SJCRH30 (cell line): Measurements from ENCODE around the gene BORCS8. TPM values are rescaled to one million over a fixed set of nuclear protein-coding genes. Genes with fewer than 3 reads are reported as not detected.

Experiments used
- DNase-seq, 2 experiments: peaks; one replicate each; pipeline ENCODE4 v3.0.0-alpha.2; 2015 to 2020
- H3K27ac ChIP-seq: fragments of 250-450 bp; sonication (Bioruptor Pico); 2 replicates; pipeline ENCODE4 v1.5.1; 2020; ENCODE audit warnings: mild to moderate bottlenecking, moderate library complexity
- H3K27me3 ChIP-seq: fragments of 250-450 bp; sonication (Bioruptor Pico); 2 replicates; pipeline ENCODE4 v1.5.1; 2020; ENCODE audit warnings: mild to moderate bottlenecking, moderate library complexity
- H3K36me3 ChIP-seq: fragments of 250-450 bp; sonication (Bioruptor Pico); 2 replicates; pipeline ENCODE4 v1.5.1; 2020; ENCODE audit warnings: mild to moderate bottlenecking, moderate library complexity
- H3K4me1 ChIP-seq: fragments of 250-450 bp; sonication (Bioruptor Pico); 2 replicates; pipeline ENCODE4 v1.5.1; 2020; ENCODE audit warnings: mild to moderate bottlenecking, moderate library complexity
- H3K4me3 ChIP-seq: fragments of 250-450 bp; sonication (Bioruptor Pico); 2 replicates; pipeline ENCODE4 v1.5.1; 2020; ENCODE audit warnings: mild to moderate bottlenecking, moderate library complexity
- H3K9me3 ChIP-seq: fragments of 250-450 bp; sonication (Bioruptor Pico); replicated peaks from 2 replicates; pipeline ENCODE4 v1.5.1; 2020; ENCODE audit warnings: mild to moderate bottlenecking, moderate library complexity
- total RNA-seq: library from RNA; depleted of rRNA; stranded (reverse); fragments of >200 nt; shearing (Covaris generic); gene quantifications from 2 replicates; pipeline ENCODE4 v1.2.3, GENCODE V29; 2014

Gene BORCS8
- total RNA-seq, 1 experiment from 2014 or later: 24.9 TPM

DNA sequence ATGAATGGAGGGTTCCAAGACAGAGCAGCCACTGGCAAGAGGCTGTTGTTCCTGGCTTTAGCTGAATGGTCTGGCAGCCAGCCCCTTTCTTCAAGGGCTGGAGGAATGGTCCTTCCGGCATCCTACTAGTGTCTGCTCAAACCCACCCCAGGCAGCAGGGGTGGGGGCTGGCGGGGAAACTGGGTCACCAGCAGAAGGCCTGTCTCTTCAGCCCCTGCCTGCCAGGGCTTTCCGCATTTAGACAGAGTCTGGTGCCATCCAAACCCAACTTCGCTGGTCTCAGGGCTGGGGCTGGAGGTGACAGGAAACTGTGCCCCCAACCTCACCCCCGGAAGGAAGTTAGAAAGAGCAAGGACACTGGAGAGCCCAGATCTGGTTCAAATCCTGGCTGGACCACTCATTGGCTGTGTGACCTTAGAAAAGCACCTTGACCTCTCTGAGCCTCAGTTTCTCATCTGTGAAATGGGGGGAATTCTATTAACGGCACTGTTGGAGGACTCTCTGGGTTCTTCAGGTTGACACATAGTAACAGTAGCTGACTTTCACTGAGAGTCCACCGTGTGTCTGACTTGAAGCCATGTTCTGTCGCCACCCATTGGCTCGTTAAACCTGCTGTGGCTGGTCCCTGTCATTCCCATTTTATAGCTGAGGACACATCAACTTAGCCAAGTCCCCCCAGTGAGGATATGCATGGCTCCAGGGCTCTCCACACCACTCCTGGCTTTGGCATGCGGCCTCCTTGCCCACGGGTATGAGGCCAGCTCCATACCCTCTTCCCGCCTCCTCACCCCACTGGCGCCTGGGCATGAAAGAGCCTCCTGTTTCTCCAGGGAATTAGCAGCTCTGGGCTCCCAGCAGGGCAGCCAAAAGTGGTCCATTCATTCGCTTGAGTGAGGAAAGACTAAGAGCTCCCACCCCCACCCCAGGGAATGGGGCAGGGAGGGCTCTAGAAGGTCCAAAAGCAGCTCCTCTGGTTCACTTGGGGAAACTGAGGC is 13.8 kb upstream of the BORCS8 start:
- Histone ChIP-seq H3K4me1 (no peaks in the 10 kb centered on the region), H3K27ac (no peak overlapping the region), H3K36me3 (peaks cover 2% of the 10 kb centered on the region; the same call in 1 of the 2 replicates), H3K4me3 (no peak overlapping the region), H3K9me3 (no peaks in the 10 kb centered on the region), H3K27me3 (peaks cover 7% of the 10 kb centered on the region)
- no peak for DNase-seq

DNA sequence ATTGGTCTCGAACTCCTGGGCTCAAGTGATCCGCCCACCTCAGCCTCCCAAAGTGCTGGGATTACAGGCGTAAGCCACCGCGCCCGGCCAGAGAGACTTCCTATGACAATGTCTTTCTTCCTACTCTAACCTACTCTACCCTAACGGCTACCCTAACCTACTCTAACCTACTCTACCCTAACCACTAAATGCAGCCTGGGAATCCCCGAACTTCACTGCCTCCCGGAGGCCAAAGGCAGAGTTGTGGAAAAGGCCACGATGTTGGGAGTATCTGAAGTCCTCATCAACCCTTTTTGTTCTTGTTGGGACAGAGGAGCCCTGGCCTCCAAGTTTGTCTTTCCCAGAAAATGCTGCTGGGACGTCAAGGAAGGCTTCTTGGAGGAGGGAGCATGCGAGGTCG is 12.2 kb upstream of the BORCS8 start:
- Histone ChIP-seq H3K36me3 (peaks cover 5% of the 10 kb centered on the region), H3K27ac (no peak overlapping the region), H3K27me3 (peaks cover 7% of the 10 kb centered on the region), H3K4me1 (no peaks in the 10 kb centered on the region), H3K9me3 (no peaks in the 10 kb centered on the region), H3K4me3 (no peak overlapping the region)
- DNase-seq: no peak

DNA sequence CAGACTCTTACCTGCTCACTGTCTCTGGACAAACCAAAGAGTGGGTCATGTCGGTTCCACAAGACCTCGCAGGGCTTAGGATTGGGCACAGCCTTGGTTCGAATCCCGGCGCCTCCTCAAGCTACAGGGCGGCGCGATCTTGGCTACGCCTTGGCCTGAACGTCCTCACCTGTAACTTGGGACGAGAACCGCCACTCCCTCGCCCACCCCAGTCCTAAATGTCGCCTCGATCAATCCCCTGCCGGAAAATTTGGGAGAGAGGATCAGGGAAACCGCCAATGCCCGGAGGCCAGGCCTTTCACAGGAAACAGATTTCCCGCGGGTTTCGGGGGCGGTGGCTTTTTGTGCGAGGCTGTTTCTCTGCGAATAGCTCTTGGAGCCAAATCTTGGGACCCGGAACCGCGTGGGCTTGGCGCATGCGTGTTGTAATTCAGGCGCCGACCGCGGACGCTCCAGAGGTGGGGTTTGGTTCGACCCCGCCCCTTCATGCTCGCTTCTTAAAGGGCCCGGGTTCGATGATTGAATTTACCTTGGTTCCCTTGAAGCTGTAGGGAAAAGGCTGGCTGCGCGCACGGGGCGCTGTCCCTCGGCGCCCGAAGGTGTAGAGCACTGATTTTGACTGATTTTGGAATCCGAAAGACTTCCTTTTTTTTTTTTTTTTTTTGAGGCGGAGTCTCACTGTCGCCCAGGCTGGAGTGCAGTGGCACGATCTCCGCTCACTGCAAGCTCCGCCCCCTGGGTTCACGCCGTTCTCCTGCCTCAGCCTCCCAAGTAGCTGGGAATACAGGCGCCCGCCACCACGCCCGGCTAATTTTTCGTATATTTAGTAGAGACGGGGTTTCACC is 11.3 kb upstream of the BORCS8 start, which contains the start of gene NR2C2AP:
Gene NR2C2AP (minus strand): TSS at position 403 of the 845 bp plus-strand sequence. CDS start 354 bp downstream, at position 49.
- Histone ChIP-seq H3K4me1 (no peaks in the 10 kb centered on the region), H3K27ac (peak within 1 kb of the TSS; percentile 47), H3K4me3 (peak within 1 kb of the TSS; percentile 65), H3K9me3 (no peaks in the 10 kb centered on the region), H3K27me3 (peaks cover 7% of the 10 kb centered on the region), H3K36me3 (peaks cover 10% of the 10 kb centered on the region)
- peak; percentile 91 to 97 for DNase-seq

DNA sequence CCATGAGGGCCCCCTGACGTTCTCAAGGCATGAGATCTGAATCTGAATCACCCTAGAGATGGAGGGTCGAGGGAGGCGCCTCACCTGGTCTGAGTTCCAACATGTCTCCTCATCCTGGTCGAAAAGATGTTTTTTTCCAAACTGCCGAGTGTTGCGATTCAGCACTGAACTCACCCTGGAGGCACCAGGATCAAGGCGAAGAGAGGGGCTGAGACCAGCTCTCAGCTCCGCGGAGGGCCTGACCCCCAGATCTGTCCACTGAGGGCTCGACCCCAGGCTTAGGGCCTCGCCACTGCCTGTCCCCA is 10.7 kb upstream of the BORCS8 start:
- Histone ChIP-seq H3K27ac (peak overlapping the region; percentile 47), H3K9me3 (no peaks in the 10 kb centered on the region), H3K4me1 (no peaks in the 10 kb centered on the region), H3K4me3 (peak overlapping the region; percentile 65), H3K36me3 (peaks cover 13% of the 10 kb centered on the region), H3K27me3 (peaks cover 7% of the 10 kb centered on the region)
- no peak for DNase-seq

DNA sequence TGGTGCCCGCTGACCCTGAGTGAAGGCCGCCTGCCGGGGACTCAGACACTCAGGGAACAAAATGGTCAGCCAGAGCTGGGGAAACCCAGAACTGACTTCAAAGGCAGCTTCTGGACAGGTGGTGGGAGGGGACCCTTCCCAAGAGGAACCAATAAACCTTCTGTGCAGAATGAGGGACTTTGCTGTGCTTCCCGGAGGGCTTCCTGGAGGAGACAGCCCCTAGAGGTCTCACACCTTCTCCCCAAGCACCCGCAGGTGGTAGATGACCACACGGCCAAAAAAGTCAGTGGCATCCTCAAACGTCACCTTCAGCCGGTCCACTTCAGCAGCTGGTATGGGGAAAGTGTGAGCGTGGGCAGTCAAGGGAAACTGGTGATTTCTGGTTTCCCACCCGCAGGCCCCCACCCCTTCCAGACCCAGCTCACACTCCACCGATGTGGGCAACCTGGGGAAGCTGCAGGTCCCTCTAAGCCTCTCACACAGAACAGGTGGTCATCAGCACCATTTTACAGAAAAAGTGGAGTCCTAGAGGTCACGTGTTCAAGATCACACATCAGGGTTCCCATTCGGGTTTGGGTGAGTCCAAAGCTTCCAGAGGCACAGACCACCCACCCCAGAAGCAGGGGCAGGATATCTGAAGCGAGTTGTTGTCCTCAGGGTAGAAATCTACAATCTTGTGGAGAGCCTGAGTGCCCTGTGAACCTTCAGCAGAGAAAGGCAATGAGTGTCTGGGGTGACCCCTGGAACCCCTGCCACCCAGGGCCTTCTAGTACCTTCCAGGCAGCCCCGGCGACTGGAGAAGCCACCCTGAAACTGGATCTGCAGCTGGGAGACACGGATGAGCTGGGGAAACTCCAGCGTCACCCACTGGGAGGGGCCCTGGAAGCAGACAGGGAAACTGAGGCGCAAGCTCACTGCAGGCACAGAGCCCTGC is 10.0 kb upstream of the BORCS8 start:
- Histone ChIP-seq H3K36me3 (peaks cover 17% of the 10 kb centered on the region), H3K9me3 (no peaks in the 10 kb centered on the region), H3K4me3 (peak overlapping the region; percentile 65; the same call in 1 of the 2 replicates), H3K4me1 (no peaks in the 10 kb centered on the region), H3K27ac (no peak overlapping the region), H3K27me3 (peaks cover 7% of the 10 kb centered on the region)
- DNase-seq: no peak

DNA sequence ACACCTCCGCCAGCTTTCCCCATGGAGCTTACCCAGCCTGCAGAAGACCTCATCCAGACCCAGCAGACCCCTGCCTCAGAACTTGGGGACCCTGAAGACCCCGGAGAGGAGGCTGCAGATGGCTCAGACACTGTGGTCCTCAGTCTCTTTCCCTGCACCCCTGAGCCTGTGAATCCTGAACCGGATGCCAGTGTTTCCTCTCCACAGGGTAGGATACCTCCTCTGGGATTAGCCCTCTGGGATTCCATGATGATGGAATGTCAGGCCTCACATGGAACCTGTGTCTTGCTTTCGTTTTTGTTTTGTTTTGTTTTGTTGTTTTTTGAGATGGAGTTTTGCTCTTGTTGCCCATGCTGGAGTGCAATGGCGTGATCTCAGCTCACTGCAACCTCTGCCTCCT is 2.0 kb upstream of the BORCS8 start:
- DNase-seq: no peak
- Histone ChIP-seq H3K27me3 (no peaks in the 10 kb centered on the region), H3K27ac (no peak overlapping the region), H3K9me3 (no peaks in the 10 kb centered on the region), H3K36me3 (peaks cover 19% of the 10 kb centered on the region; the same call in 1 of the 2 replicates), H3K4me1 (no peaks in the 10 kb centered on the region), H3K4me3 (no peak overlapping the region)

- DNase-seq: no peak
- Histone ChIP-seq H3K27me3 (no peaks in the 10 kb centered on the region), H3K4me1 (no peaks in the 10 kb centered on the region), H3K9me3 (no peaks in the 10 kb centered on the region), H3K36me3 (peaks cover 12% of the 10 kb centered on the region; the same call in 1 of the 2 replicates), H3K4me3 (peak overlapping the region; percentile 68), H3K27ac (peak overlapping the region; percentile 60)
Observed at GRCh38 chr19:19192910-19193423, 1.0 kb upstream of the BORCS8 start.

- Histone ChIP-seq H3K4me1 (no peaks in the 10 kb centered on the region), H3K9me3 (no peaks in the 10 kb centered on the region), H3K27ac (peak overlapping the region; percentile 78)
Observed at GRCh38 chr19:19191768-19192077, 229 bp downstream of the BORCS8 start.

GRCh38 chr19:19186742-19187141 is 5.2 kb downstream of the BORCS8 start:
- no peak overlapping the region for H3K4me3 ChIP-seq
- no peaks in the 10 kb centered on the region for H3K4me1 ChIP-seq
- no peaks in the 10 kb centered on the region for H3K36me3 ChIP-seq
- H3K27me3 ChIP-seq: no peaks in the 10 kb centered on the region
- DNase-seq: no peak
- H3K27ac ChIP-seq: no peak overlapping the region
- no peaks in the 10 kb centered on the region for H3K9me3 ChIP-seq

More at GRCh38 chr19:19191768-19192077, 229 bp downstream of the BORCS8 start:
- DNase-seq: no peak
- Histone ChIP-seq H3K4me3 (peak overlapping the region; percentile 68), H3K27me3 (no peaks in the 10 kb centered on the region), H3K36me3 (peaks cover 5% of the 10 kb centered on the region; the same call in 1 of the 2 replicates)

DNA sequence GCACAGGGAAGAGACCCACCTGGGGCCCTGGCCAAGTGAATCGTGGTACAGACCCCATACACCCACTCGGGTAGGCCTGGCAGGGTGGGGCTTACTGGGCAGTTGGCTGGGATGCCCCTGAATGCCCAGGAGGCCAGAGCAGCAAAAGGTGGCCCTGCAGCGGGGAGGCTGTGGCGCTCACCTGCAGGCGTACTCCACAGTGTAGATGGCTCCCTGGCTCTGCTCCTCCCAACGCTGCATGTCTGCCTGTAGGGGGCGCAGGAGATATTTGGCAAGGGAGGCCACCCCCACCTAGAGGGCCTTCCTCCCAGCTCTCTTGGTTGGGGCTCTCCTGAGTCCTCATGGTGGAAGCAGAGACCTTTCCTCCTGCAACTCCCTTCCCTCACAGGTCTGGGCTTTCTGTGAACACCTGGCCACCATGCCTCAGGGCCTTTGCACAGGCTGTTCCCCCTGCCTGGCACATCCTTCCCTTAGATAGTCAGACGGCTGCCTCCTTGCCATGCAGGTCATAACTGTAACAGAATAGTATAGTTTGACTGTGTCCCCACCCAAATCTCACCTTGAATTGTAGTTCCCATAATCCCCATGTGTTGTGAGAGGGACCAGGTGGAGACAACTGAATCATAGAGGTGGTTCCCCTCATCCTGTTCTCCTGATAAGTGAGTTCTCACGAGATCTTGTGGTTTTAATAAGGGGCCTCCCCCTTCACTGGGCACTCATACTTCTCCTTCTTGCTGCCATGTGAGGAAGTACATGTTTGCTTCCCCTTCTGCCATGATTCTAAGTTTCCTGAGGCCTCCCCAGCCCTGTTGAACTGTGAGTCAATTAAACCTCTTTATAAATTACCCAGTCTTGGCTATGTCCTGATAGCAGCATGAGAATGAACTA is 5.9 kb downstream of the BORCS8 start:
- peak; percentile 67 to 75 for DNase-seq
- H3K4me1 ChIP-seq: no peaks in the 10 kb centered on the region
- H3K27ac ChIP-seq: no peak overlapping the region
- H3K27me3 ChIP-seq: no peaks in the 10 kb centered on the region
- H3K4me3 ChIP-seq: no peak overlapping the region
- H3K36me3 ChIP-seq: no peaks in the 10 kb centered on the region
- no peaks in the 10 kb centered on the region for H3K9me3 ChIP-seq

- H3K27ac ChIP-seq: no peak overlapping the region
- no peaks in the 10 kb centered on the region for H3K36me3 ChIP-seq
- H3K4me3 ChIP-seq: no peak overlapping the region
- H3K4me1 ChIP-seq: no peaks in the 10 kb centered on the region
- DNase-seq: no peak
- no peaks in the 10 kb centered on the region for H3K9me3 ChIP-seq
- no peaks in the 10 kb centered on the region for H3K27me3 ChIP-seq
Observed at GRCh38 chr19:19181488-19181998, 10.4 kb downstream of the BORCS8 start.

DNA sequence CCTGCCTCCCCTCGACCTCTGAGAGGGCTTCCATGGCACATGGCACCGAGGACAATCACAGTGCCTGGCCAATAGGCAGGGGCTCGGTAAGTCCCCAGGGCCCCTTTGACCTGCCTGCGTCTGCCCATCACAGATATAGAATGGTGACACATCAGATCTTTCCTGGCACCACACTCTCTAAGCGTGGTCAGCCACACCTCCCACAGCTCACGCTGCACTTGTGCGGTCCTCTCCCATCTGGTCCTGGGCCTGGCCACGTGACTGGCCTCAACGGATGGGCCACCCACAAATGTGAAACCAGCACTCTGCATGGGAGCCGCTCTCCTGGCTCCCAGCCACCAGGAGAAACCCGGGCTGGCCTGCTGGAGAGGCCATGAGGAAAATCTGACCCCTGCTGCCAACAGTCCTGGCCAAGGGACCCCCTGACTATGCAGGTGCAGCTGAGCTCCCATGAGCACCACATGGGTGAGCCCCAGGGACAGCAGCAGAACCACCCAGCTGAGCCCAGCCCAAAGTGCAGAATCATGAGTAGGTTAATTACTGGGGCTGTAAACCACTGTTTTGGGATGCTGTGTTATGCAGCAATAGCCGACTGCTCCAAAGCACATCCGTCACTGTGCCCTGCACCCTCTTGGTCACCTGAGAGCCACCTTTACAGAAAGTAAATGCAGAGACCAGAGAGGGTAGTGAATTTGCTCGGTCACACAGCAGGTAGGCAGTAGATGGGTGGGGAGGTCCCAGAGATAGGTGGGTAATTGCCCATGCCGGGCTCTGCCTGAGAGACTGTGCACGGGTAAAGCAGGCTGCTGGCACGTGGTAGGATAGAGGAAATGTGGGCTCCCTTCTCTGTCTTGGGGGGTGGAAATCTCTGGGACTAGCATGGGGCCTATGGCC is 12.2 kb downstream of the BORCS8 start:
- no peaks in the 10 kb centered on the region for H3K9me3 ChIP-seq
- peaks cover 1% of the 10 kb centered on the region; the same call in 1 of the 2 replicates for H3K4me1 ChIP-seq
- peak; percentile 28 to 34 for DNase-seq
- no peaks in the 10 kb centered on the region for H3K36me3 ChIP-seq
- H3K27me3 ChIP-seq: no peaks in the 10 kb centered on the region
- no peak overlapping the region for H3K4me3 ChIP-seq
- H3K27ac ChIP-seq: no peak overlapping the region
